HG03378 (cell line): Measurements from ENCODE around the gene NCAN.
A peak's percentile ranks its signal among the peaks of the same experiment; 100 is the strongest.
"Not testable (repeated sequence)": the region's sequence is repeated elsewhere in the genome, so short reads cannot be mapped to it uniquely, and the experiment has no call there.

Source experiments
- ATAC-seq: cut with Tn5 transposase; IDR thresholded peaks from one replicate; pipeline ENCODE4 v1.9.1; 2021; ENCODE audit warnings: mild to moderate bottlenecking, moderate library complexity; ENCODE audit not compliant: unreplicated experiment

Gene NCAN

DNA sequence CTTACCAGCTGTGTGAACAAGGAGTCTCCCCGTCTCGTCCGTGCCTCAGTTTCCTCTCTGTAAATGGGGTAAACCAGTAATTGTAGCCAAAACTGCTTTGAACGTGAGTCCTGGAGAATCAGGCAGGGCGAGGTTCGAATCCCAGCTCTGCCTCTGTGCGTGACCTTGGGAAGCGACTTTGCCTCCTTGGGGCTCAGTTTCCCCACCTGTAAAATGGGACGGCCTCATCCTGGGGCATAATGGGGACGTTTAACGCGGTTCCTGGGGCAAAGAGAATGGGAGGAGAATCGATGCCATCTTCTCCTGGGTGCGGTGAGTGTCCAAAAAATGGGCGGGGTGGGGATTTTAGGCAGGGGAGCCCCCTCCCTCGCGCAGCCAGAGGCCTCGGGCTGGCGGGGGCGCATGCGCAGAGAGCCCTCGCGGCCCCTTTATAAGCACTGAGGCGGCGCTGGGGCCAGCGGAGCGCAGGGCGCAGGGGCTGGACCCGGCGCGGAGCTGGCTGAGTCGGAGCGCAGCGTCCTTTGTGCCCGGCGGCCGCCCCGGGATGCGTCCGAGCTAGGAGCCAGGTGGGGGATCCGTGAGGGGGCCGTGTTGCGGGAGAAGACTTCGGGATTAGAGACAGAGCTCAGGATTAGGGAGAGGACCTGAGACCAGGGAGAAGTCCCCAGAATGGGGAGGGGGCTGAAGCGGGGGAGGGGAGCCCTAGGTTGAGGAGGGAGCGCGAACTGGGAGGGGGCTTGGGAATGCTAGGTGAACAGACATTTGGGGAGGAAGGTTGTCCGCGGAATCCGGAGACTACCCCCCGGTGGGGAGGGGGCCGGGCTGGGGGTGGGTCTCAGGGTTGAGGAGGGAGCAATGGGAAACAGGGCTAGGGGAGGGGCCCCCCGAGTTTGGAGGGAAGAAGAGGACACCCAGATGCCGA lies at the start of gene NCAN:
TSS of gene NCAN (plus strand) at position 460 of the 922 bp plus-strand sequence. CDS start 4,996 bp downstream, outside the sequence.
- ATAC-seq, result no peak

DNA sequence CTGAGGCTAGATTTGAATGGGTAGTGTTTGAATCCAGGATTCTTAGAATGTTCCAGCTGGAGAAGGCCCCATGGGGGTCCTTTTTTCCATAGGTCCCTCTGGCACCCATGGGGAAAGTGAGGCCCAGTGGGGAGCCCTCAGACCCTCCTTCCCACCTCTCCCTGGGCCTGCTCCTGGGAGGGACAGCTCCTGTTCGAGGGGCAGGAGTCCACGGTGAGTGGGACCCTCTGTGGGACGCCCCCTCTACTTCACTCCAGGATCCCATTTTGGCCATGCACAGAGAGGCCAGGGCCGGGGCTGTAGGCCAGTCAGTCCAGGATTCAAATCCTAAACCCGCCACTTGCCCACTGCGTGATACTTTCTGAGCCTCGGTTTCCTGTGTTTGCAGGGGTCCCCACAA lies 49.3 kb upstream of the NCAN start:
- ATAC-seq, result no peak

DNA sequence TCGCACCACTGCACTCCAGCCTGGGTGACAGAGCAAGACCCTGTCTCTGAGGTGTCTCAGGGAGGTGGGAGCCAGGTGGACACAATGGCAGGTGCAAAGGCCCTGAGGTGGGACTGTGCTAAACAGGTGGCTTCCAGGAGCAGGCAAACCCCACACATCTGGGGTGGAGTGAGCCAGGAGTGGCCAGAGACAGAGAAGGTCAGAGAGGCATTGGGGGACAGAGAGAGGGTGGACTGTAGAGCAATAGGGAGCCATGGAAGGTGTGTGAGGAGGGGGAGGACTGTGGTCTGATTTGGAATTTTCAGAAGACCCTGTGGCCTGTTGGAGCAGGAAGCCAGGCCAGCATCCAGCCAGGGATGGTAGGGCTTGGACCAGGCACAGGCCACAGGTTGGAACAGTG lies 46.4 kb upstream of the NCAN start:
- no peak for ATAC-seq

DNA sequence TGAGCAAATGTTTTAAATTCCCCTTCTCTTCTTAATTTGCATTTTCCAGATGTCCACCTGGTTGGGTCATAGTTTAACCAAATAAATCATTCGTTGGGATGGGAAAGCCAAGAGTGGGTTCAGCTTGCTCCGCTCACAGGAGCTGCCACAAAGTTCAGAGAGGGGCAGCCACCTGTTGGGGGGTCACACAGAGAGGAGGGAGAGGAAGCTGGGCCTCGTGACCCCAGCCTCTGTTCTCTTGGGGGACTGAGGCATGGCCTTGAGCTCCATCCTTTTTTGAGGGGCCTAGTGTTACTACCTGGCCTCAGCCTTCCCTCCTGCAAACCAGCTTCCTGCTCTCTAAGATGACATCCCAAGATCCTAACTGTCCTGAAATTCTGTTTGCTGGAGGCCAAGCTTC lies 44.1 kb upstream of the NCAN start:
- ATAC-seq, result no peak

DNA sequence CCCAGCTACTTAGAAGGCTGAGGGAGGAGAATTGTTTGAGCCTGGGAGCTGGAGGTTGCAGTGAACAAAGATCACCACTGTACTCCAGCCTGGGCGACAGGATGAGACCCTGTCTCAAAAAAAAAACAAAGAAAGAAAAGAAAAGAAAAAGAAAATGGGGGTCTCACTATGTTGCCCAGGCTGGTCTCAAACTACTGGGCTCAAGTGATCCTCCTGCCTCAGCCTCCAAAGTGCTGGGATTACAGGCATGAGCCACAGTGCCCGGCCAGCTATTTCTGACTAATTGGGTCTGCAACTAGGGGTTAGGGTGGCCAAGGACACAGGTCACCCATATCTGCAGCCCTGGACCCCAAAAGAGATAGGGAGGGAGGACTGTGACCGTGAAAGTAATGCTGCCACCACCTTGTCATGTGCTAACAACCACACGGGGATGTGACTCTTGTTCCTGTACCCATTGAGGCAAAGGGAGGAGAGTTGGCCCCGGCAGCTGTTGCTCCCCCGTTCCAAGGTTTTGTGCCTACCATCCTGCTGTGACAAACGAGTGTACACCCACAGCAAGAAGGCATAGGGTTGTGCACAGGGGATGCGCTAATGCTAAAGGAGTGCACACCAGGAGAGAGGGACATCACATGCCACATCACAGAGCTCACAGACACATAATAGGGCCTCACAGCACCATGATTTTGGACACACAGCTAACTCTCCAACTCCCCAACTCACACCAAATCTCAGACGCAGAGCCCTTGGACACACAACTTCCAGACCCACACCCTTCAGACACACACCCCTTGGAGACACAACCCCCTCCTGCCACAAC lies 42.3 kb upstream of the NCAN start:
- ATAC-seq, result no peak

DNA sequence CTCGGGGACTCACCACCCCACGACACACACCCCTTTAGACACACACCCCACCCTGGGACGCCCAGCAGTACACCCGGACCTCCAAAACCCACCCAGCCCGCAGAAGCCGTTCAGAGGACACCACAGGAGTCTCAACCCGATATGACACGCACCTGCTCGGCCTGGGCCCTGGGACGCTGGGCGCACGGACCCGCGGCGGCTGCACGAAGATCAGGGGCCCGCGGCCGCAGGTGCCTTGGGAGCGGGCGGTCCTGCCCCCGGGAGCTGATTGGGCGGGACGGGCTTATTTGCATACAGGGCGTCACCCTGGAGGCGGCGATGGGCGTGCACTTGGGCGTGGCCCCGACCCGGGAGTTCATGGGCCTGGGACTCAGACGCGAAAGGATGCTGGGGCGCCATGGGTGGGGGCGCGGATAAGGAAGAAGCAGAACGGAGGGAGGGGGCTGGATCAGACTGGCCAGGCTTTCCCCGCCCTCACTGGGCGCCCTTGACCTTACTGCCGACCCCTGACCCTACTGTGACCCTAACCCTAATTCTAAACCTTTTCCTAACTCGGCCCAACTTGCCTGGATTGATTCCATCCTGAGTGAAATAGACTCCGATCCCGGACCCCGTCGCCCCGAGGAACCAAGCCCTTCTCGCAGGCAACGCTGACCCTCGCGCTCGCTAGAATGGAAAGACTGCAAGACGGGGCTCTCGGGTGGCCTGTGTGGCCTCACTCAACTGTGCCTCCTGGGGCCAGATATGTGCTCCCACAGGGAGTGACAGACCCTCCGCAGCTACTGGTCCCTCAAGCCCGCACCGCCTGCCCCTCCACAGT lies 41.5 kb upstream of the NCAN start, which contains the start of gene MEF2B:
TSS of gene MEF2B (minus strand) at position 211 of the 820 bp plus-strand sequence. CDS start 19,528 bp downstream, outside the sequence.
- ATAC-seq, result peak; percentile 61

DNA sequence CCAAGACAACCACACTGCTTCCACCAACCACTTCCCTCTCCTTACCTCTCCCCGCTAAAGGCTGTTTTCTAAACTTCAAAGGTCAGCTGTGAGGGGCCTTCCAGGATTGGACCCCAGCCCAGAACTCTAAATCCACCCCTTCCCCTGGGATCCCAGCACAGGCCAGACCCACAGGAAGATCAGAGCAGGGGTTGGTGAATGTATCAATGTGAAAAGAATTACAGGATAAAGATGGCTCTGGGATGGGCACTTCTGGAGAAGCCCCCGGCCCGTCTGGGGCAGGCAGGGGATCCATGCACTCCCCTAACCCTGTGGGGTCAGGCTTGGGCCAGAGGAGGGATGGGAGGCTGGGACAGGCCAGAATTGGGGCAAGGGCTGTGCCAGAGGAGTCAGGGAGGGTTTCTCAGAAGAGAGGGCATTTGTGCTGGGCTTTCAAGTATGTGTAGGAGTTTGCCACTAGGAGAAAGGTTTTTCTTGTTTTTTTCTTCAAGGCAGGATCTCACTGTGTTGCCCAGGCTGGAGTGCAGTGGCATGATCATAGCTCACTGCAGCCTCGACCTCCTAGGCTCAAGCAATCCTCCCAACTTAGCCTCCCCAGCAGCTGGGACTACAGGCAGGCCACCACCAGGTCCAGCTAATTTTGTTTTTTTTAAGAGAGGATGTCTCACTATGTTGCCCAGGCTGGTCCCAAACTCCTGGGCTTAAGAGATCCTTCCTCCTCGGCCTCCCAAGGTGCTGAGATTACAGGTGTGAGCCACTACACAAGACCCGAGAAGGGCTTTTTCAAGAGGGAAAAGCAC lies 40.7 kb upstream of the NCAN start:
- ATAC-seq, result no peak

DNA sequence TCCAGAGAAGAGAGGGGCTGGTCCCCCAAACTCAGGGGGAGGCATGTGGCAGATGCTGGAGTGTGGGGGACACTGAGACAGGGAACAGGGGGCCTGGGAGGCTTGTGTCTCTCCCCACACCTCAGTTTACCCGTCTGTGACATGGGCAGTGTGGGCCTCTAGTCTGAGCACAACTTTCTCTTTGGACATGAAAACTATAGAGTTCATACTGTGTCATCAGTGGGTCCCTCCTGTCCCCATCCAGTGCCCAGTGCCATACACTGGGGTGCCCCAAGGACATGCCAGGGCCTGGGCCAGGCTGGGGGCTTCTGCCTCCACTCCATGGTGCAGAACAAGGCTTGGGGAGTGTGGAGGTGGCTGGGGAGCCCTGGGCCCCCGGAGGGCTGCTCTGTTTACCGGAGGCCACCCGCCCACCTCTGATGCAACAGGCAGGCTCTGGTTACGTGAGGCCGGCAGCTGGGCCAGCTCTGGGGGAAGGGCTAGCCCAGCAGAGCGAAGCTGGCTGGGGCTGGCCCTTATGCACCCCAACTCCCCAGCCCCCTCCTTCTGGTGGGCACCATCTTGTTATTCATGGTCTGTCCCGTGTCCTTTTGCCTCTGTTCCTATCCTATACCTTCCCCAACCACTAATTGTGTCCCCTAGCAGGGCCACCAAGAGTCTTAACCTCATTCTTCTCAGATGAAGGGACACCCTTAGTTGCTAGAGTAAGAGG lies 39.8 kb upstream of the NCAN start:
- ATAC-seq, result no peak

DNA sequence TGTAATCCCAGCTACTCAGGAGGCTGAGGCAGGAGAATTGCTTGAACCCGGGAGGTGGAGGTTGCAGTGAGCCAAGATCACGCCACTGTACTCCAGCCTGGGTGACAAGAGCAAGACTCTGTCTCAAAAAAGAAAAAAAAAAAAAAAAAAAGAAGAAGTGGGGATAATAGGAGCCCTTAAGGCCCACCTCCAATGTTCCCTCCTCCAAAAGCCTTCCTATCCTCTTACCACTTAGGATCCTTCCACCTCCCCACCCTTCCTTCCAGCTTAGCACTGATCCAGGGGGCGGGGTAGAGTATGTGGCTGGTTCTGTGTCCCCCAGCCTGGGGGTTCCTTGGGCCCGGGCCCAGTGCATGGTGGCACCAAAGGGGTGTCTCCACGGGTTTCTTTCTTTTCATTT lies 38.5 kb upstream of the NCAN start:
- not testable (repeated sequence) for ATAC-seq

DNA sequence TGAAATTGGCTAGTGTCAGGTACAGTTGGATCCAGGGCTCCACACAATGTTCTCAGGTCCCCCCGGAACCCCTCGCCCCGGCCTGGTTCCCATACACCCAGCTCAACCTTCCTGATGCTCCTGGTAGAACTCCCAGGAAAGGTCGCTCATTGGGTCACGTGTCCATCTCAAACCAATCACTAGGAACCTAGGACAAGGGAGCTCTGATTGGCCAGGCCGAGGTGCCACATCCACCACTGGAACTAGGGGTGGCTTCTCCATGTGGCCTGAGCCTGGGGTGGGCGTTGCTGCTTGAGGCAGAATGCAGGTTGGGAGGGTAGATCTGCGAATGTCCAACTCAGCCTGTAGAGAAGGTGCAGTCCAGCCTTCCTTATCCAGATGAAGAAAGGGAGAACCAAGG lies 34.8 kb upstream of the NCAN start:
- ATAC-seq, result no peak

DNA sequence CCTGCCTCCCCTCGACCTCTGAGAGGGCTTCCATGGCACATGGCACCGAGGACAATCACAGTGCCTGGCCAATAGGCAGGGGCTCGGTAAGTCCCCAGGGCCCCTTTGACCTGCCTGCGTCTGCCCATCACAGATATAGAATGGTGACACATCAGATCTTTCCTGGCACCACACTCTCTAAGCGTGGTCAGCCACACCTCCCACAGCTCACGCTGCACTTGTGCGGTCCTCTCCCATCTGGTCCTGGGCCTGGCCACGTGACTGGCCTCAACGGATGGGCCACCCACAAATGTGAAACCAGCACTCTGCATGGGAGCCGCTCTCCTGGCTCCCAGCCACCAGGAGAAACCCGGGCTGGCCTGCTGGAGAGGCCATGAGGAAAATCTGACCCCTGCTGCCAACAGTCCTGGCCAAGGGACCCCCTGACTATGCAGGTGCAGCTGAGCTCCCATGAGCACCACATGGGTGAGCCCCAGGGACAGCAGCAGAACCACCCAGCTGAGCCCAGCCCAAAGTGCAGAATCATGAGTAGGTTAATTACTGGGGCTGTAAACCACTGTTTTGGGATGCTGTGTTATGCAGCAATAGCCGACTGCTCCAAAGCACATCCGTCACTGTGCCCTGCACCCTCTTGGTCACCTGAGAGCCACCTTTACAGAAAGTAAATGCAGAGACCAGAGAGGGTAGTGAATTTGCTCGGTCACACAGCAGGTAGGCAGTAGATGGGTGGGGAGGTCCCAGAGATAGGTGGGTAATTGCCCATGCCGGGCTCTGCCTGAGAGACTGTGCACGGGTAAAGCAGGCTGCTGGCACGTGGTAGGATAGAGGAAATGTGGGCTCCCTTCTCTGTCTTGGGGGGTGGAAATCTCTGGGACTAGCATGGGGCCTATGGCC lies 32.0 kb upstream of the NCAN start:
- no peak for ATAC-seq

DNA sequence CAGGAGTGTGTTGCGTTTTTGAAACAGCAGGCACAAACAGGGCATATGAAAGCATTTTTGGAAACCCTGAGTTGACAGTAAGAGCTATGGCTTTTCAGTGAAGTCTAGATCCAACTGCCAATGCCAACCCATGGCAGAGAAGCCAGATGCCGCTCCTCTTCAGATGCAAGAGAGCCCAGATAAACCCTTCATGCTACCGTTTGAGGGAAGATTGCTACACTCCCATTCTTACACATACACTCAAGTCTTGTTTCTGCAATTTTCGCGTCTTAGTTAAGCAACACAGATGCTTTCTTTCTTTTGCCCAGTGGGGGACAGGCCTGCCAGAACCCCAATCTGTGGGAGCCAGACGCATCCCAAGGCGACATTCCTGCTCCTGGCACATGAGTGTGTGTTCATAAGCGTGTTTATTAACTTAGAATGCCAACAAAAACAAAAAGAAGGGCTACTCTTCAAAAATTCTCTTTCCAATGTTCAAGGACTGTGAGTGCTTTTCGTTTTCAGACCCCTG lies 30.2 kb upstream of the NCAN start:
- no peak for ATAC-seq

DNA sequence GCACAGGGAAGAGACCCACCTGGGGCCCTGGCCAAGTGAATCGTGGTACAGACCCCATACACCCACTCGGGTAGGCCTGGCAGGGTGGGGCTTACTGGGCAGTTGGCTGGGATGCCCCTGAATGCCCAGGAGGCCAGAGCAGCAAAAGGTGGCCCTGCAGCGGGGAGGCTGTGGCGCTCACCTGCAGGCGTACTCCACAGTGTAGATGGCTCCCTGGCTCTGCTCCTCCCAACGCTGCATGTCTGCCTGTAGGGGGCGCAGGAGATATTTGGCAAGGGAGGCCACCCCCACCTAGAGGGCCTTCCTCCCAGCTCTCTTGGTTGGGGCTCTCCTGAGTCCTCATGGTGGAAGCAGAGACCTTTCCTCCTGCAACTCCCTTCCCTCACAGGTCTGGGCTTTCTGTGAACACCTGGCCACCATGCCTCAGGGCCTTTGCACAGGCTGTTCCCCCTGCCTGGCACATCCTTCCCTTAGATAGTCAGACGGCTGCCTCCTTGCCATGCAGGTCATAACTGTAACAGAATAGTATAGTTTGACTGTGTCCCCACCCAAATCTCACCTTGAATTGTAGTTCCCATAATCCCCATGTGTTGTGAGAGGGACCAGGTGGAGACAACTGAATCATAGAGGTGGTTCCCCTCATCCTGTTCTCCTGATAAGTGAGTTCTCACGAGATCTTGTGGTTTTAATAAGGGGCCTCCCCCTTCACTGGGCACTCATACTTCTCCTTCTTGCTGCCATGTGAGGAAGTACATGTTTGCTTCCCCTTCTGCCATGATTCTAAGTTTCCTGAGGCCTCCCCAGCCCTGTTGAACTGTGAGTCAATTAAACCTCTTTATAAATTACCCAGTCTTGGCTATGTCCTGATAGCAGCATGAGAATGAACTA lies 25.7 kb upstream of the NCAN start:
- ATAC-seq, result no peak

DNA sequence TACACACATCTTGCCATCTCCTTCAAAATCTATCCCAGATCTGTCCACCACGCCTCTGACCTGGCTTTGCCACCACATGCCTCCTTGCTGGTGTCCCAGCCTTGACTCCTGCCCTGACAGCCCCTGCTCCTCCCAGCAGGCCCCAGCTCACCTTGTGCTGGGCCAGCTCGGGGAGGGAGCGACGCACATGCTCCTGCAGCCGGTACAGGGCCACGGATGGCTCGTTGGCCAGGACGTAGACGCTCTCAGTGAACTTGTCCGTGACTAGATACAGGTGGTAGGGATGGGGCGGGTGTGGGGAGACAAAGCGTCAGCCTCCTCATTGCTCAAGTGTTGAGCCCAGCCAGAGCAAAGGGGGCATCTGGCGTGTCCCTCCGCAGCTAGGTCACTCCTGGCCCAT lies 25.0 kb upstream of the NCAN start:
- ATAC-seq, result no peak

DNA sequence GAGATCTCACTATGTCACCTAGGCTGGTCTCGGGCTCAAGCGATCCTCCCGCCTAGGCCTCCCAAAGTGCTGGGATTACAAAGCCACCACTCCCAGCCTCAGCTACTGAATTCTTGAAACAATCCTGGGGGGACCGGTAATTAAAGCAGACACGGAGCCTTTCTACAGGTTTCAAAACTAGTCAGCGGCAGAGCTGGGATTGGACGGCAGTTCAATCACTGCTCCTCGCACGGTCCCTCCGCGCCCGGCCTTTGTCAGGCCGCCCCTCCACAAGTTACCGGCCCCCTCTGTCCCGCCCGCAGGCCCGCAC lies 20.0 kb upstream of the NCAN start:
- peak; percentile 7 for ATAC-seq

DNA sequence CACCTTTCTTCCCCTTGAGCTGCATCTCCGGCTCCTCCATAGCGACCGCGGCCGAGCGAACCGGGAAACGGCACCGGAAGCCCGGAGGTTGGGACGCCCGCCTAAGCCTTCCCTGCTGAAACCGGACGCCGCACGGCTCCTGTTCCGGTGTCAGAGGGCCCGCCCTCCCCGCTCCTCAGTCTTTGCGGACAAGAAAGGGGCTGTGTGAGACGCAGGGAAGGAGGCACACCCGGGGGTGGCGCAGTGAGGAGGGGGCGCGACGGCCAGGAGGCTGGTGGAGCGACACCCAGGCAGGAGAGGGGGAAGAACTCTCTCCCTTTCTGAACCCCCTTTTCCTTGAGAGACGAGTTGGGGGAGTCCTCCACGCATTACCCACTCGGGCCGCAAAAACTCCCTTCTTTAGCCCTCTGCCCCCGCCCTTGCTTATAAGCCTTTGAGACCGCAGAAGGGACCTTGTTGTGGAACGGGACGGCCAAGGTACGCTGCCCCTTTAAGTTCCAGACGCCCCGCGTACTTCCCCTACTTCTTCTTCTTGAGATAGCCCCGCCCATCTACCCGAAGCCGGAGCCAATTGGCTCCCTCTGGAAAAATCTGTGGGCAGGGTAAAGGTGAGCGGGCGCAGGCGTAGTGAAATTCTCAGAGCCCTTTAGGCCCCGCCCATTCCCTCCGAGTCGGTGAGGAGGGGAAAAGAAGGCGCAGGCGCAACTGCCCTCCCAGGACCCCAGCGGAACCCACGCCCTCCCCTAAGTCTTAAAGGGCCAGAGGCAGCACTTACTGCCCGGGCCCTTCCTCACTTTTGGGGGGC lies 19.5 kb upstream of the NCAN start, which contains the start of the genes BORCS8 and RFXANK:
TSS of gene BORCS8 (minus strand) at position 75 of the 805 bp plus-strand sequence. CDS start at position 40, 35 bp downstream.
TSS of gene RFXANK (plus strand) at position 181 of the 805 bp plus-strand sequence. CDS start 1,689 bp downstream, outside the sequence.
- ATAC-seq, result peak; percentile 85
